ENCODE measurements around the gene HNMT. TPM values are rescaled to one million over a fixed set of nuclear protein-coding genes. Genes with fewer than 3 reads are reported as not detected.

The HNMT gene
- total RNA-seq, 1 donor from 2014 or later, result 1.1 TPM

- no peak overlapping the region for H3K4me3 ChIP-seq (ENCODE audit: low read depth, low read length)
- no peaks in the 10 kb centered on the region for H3K36me3 ChIP-seq (ENCODE audit: control insufficient read depth, insufficient read depth, low read length)
- DNase-seq (ENCODE audit: low read depth) (no peak), FAIRE-seq (no peak)
- no peak for TF ChIP-seq CTCF (IDR thresholded peaks at IDR 0.05; ENCODE audit: insufficient read depth, low read length, severe bottlenecking)
- H3K27me3 ChIP-seq (ENCODE audit: control insufficient read depth, insufficient read depth, low read length), result no peaks in the 10 kb centered on the region
These were observed 13.5 kb downstream of the HNMT start for GRCh38 chr2:137977790-137978189.

- no peak for FAIRE-seq
- TF ChIP-seq CTCF (IDR thresholded peaks at IDR 0.05; ENCODE audit: insufficient read depth, low read length, severe bottlenecking), result no peak
- no peaks in the 10 kb centered on the region for H3K27me3 ChIP-seq (ENCODE audit: control insufficient read depth, insufficient read depth, low read length)
- H3K4me3 ChIP-seq (ENCODE audit: low read depth, low read length), result no peak overlapping the region
- no peak for DNase-seq (ENCODE audit: low read depth)
- H3K36me3 ChIP-seq (ENCODE audit: control insufficient read depth, insufficient read depth, low read length), result no peaks in the 10 kb centered on the region
These were observed 16.2 kb downstream of the HNMT start for GRCh38 chr2:137980459-137980858.

GRCh38 chr2:137981112-137981656 lies 16.9 kb downstream of the HNMT start:
- TF ChIP-seq CTCF (IDR thresholded peaks at IDR 0.05; ENCODE audit: insufficient read depth, low read length, severe bottlenecking), result no peak
- no peak for DNase-seq (ENCODE audit: low read depth)
- Histone ChIP-seq H3K27me3 (ENCODE audit: control insufficient read depth, insufficient read depth, low read length) (no peaks in the 10 kb centered on the region), H3K36me3 (ENCODE audit: control insufficient read depth, insufficient read depth, low read length) (no peaks in the 10 kb centered on the region), H3K4me3 (ENCODE audit: low read depth, low read length) (no peak overlapping the region)
- no peak for FAIRE-seq

GRCh38 chr2:137983581-137983980 lies 19.3 kb downstream of the HNMT start:
- DNase-seq (ENCODE audit: low read depth) (no peak), FAIRE-seq (no peak)
- TF ChIP-seq CTCF (IDR thresholded peaks at IDR 0.05; ENCODE audit: insufficient read depth, low read length, severe bottlenecking), result no peak
- H3K27me3 ChIP-seq (ENCODE audit: control insufficient read depth, insufficient read depth, low read length), result no peaks in the 10 kb centered on the region
- H3K36me3 ChIP-seq (ENCODE audit: control insufficient read depth, insufficient read depth, low read length), result no peaks in the 10 kb centered on the region
- H3K4me3 ChIP-seq (ENCODE audit: low read depth, low read length), result no peak overlapping the region

GRCh38 chr2:137986268-137986667 lies 22.0 kb downstream of the HNMT start:
- no peak for FAIRE-seq
- TF ChIP-seq CTCF (IDR thresholded peaks at IDR 0.05; ENCODE audit: insufficient read depth, low read length, severe bottlenecking), result no peak
- no peak overlapping the region for H3K4me3 ChIP-seq (ENCODE audit: low read depth, low read length)
- no peak for DNase-seq (ENCODE audit: low read depth)
- H3K27me3 ChIP-seq (ENCODE audit: control insufficient read depth, insufficient read depth, low read length), result no peaks in the 10 kb centered on the region
- H3K36me3 ChIP-seq (ENCODE audit: control insufficient read depth, insufficient read depth, low read length), result no peaks in the 10 kb centered on the region

GRCh38 chr2:137987011-137987410 lies 22.7 kb downstream of the HNMT start:
- Histone ChIP-seq H3K4me3 (ENCODE audit: low read depth, low read length) (no peak overlapping the region), H3K27me3 (ENCODE audit: control insufficient read depth, insufficient read depth, low read length) (no peaks in the 10 kb centered on the region), H3K36me3 (ENCODE audit: control insufficient read depth, insufficient read depth, low read length) (no peaks in the 10 kb centered on the region)
- no peak for FAIRE-seq
- TF ChIP-seq CTCF (IDR thresholded peaks at IDR 0.05; ENCODE audit: insufficient read depth, low read length, severe bottlenecking), result no peak
- no peak for DNase-seq (ENCODE audit: low read depth)

All from bronchial epithelial cell (primary cell).